Measurements from ENCODE around the gene XPO4.

DNA sequence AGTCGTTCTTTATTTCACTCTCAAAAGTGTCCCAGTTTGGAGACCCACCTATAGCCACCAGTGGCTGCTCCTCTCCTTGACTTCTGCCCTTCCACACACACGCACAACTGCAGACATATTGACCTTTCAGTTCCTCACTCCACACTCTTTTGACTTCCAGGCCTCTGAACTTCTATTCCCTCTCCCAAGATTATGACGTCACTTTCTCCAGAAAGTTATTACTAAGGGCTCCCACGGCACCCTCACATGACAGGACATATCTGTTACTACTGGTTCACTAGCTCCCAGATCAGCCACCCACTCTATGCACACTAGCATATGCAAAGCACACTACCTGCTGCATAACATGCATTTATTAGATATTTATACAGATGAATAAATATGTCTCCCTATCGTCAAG is 45.9 kb downstream of the XPO4 start:
- TF ChIP-seq, protein P1, sequence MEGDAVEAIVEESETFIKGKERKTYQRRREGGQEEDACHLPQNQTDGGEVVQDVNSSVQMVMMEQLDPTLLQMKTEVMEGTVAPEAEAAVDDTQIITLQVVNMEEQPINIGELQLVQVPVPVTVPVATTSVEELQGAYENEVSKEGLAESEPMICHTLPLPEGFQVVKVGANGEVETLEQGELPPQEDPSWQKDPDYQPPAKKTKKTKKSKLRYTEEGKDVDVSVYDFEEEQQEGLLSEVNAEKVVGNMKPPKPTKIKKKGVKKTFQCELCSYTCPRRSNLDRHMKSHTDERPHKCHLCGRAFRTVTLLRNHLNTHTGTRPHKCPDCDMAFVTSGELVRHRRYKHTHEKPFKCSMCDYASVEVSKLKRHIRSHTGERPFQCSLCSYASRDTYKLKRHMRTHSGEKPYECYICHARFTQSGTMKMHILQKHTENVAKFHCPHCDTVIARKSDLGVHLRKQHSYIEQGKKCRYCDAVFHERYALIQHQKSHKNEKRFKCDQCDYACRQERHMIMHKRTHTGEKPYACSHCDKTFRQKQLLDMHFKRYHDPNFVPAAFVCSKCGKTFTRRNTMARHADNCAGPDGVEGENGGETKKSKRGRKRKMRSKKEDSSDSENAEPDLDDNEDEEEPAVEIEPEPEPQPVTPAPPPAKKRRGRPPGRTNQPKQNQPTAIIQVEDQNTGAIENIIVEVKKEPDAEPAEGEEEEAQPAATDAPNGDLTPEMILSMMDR (IDR thresholded peaks at IDR 0.05; ENCODE audit: extremely low read depth in 1 of 2, insufficient read depth in 1 of 2, low read depth in 1 of 2, low read length in 2 of 2): no peak
- TF ChIP-seq, protein P2, sequence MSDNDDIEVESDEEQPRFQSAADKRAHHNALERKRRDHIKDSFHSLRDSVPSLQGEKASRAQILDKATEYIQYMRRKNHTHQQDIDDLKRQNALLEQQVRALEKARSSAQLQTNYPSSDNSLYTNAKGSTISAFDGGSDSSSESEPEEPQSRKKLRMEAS (IDR thresholded peaks at IDR 0.05; ENCODE audit: insufficient read depth, insufficient read length): no peak
- TF ChIP-seq GATA2 (IDR thresholded peaks at IDR 0.05; ENCODE audit: insufficient read depth, insufficient read length, low read depth, low read length) (no peak), POLR2A (IDR thresholded peaks at IDR 0.05; ENCODE audit: low read depth, low read length) (no peak), POLR2AphosphoS5 (IDR thresholded peaks at IDR 0.05; ENCODE audit: insufficient read depth, low read depth, low read length) (no peak), EZH2 (IDR thresholded peaks at IDR 0.05; ENCODE audit: borderline replicate concordance, low read depth, low read length, severe bottlenecking) (no peak), JUN (IDR thresholded peaks at IDR 0.05; ENCODE audit: borderline replicate concordance, insufficient read depth, insufficient read length, low read depth) (no peak), MYC (IDR thresholded peaks at IDR 0.05; ENCODE audit: low read depth, low read length) (no peak), FOS (IDR thresholded peaks at IDR 0.05; ENCODE audit: borderline replicate concordance, insufficient read depth, low read length) (no peak)

Measured in endothelial cell of umbilical vein (primary cell).